ENCODE results near the gene PEA15. TPM values are rescaled to one million over a fixed set of nuclear protein-coding genes. Genes with fewer than 3 reads are reported as not detected.
A peak's percentile ranks its signal among the peaks of the same experiment; 100 is the strongest.

Gene PEA15
- total RNA-seq, 1 donor from 2014 or later, result 178 TPM

DNA sequence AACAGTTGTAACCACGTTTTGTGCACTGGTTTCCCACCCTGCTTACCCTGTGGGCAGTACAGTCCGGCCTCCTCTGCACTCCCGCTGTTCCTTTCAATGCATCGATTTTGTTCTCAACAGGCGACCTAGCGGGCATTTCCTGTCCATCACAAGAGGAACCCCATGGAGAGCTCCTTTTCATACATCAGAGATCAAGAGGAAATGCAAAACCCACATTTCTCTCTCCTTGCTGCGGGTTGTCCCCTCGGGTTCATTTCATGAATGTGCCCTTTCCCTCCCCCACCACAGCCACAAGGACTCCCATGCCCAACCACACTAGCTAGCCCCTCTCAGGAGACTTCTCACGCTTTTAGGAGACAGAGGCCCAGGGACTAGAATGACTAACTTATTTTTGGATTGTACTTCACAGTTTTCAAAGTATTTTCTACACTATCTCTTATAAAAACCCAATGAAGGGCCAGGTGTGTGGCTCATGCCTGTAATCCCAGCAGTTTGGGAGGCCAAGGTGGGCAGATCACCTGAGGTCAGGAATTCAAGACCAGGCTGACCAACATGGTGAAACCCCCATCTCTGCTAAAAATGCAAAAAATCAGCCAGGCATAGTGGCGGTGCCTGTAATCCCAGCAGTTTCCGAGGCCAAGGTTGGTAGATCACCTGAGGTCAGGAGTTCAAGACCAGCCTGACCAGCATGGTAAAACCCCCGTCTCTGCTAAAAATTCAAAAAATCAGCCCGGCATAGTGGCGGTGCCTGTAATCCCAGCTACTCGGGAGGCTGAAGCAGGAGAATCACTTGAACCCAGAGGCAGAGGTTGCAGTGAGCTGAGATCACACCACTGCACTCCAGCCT, 35.4 kb upstream of the PEA15 start:
- intact Hi-C loops (cut with DNase I), result loop anchor here (10.0 kb wide), 1 partner anchor 65 kb away; no protein-coding TSS in a partner anchor
- Histone ChIP-seq H3K9me3 (no peaks in the 10 kb centered on the region), H3K4me3 (no peak overlapping the region), H3K27me3 (no peaks in the 10 kb centered on the region), H3K4me1 (no peaks in the 10 kb centered on the region), H3K36me3 (no peaks in the 10 kb centered on the region), H3K27ac (no peak overlapping the region)
- TF ChIP-seq, protein P1, sequence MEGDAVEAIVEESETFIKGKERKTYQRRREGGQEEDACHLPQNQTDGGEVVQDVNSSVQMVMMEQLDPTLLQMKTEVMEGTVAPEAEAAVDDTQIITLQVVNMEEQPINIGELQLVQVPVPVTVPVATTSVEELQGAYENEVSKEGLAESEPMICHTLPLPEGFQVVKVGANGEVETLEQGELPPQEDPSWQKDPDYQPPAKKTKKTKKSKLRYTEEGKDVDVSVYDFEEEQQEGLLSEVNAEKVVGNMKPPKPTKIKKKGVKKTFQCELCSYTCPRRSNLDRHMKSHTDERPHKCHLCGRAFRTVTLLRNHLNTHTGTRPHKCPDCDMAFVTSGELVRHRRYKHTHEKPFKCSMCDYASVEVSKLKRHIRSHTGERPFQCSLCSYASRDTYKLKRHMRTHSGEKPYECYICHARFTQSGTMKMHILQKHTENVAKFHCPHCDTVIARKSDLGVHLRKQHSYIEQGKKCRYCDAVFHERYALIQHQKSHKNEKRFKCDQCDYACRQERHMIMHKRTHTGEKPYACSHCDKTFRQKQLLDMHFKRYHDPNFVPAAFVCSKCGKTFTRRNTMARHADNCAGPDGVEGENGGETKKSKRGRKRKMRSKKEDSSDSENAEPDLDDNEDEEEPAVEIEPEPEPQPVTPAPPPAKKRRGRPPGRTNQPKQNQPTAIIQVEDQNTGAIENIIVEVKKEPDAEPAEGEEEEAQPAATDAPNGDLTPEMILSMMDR (IDR thresholded peaks at IDR 0.05), result no peak
- peak in 1 of 2 donors; percentile 19 for DNase-seq (ENCODE audit: low spot score in 2 of 2)

DNA sequence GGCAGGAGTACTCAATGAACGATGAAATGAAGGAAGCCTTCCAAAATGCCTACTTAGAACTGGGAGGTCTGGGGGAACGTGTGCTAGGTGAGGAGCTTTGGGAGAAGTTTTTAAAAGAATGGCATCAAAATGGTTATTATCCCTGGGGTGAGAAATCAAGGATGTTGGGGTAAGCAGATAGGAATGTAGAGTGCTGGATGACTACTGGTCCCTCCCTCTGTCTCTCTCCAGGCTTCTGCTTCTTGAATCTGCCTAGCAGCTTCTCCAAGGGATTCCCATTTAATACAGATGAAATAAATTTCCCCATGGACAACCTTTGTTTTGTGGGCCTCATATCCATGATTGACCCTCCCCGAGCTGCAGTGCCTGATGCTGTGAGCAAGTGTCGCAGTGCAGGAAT, 33.8 kb upstream of the PEA15 start:
- Histone ChIP-seq H3K4me1 (no peaks in the 10 kb centered on the region), H3K27ac (no peak overlapping the region), H3K4me3 (no peak overlapping the region), H3K36me3 (no peaks in the 10 kb centered on the region), H3K9me3 (no peaks in the 10 kb centered on the region), H3K27me3 (no peaks in the 10 kb centered on the region)
- TF ChIP-seq, protein P1 (IDR thresholded peaks at IDR 0.05), result no peak
- intact Hi-C loops (cut with DNase I), result no loop called here
- DNase-seq (ENCODE audit: low spot score in 2 of 2), result peak in 1 of 2 donors; percentile 9

DNA sequence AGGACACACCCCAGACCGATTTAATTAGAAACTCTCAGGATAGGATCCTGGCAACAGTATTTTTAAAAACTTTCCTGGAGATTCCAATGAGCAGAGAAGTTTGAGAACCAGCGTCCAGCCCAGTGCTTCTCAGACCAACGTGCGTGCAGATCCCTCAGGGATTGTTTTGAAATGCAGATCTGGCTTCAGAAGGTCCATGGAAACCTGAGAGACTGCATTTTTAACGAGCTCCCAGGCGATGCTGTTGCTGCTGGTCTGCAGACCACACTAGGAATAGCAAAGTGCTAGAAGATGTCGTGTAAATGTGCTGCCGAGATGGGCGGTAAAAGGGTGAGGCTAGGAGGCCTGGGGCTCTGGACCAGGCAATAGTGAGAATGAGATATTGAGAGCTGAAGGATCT, 33.2 kb upstream of the PEA15 start:
- Histone ChIP-seq H3K27me3 (no peaks in the 10 kb centered on the region), H3K4me1 (no peaks in the 10 kb centered on the region), H3K27ac (no peak overlapping the region), H3K9me3 (no peaks in the 10 kb centered on the region), H3K36me3 (no peaks in the 10 kb centered on the region), H3K4me3 (no peak overlapping the region)
- intact Hi-C loops (cut with DNase I), result no loop called here
- TF ChIP-seq, protein P1 (IDR thresholded peaks at IDR 0.05), result no peak
- DNase-seq (ENCODE audit: low spot score in 2 of 2), result peak in 1 of 2 donors; percentile 13

DNA sequence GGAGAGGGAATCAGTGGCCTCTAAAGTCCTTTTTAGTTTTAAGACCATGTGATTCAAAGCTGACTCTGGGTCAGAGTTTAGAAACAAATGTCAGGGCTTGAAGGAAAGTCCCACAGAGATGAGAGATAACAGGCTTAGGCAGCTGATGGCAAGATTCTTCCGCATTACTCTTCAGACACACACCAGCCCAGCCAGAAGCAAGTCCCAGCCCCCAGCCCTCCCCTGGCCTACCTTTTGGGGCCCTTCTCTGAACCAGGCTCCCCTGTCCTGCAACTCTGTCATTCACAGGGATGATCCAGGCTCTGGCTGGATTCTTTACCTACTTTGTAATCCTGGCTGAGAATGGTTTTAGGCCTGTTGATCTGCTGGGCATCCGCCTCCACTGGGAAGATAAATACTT, 28.0 kb upstream of the PEA15 start:
- intact Hi-C loops (cut with DNase I), result no loop called here
- Histone ChIP-seq H3K27ac (no peak overlapping the region), H3K4me1 (no peaks in the 10 kb centered on the region), H3K36me3 (no peaks in the 10 kb centered on the region), H3K9me3 (no peaks in the 10 kb centered on the region), H3K4me3 (no peak overlapping the region), H3K27me3 (no peaks in the 10 kb centered on the region)
- TF ChIP-seq, protein P1 (IDR thresholded peaks at IDR 0.05), result no peak
- DNase-seq (ENCODE audit: low spot score in 2 of 2), result no peak

DNA sequence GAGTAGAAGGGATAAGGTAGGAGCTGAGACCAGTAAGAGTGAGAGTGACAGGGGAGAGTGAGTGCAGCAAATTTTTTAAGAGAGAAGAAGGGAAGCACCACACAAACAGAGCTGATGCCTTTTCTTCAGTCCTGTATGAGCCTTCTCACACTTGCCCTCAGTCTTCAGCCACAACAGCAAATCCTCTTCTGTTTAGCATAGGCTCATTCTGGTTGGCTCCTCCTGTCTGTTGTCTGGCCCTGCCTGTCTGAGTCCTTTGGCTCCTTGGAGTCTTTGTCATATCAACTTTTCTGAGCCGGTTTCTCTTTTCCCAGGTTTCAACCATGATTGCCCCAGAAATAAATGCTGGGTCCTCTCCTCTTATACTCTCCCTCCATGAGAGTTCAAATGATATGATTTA, 27.5 kb upstream of the PEA15 start:
- no peak overlapping the region for H3K27ac ChIP-seq
- no peak for DNase-seq (ENCODE audit: low spot score in 2 of 2)
- no peaks in the 10 kb centered on the region for H3K4me1 ChIP-seq
- H3K9me3 ChIP-seq, result no peaks in the 10 kb centered on the region
- intact Hi-C loops (cut with DNase I), result no loop called here
- no peak overlapping the region for H3K4me3 ChIP-seq
- no peaks in the 10 kb centered on the region for H3K36me3 ChIP-seq
- TF ChIP-seq, protein P1 (IDR thresholded peaks at IDR 0.05), result no peak
- no peaks in the 10 kb centered on the region for H3K27me3 ChIP-seq

Measured in ascending aorta (tissue), 2 donors.